PC-3 (cell line): Measurements from ENCODE around the gene SLC26A11. TPM values are rescaled to one million over a fixed set of nuclear protein-coding genes. Genes with fewer than 3 reads are reported as not detected.

ENCODE experiments used
- ATAC-seq: fragments of 200-7000 bp; cut with Tn5 transposase; 2 replicates; pipeline ENCODE4 v1.9.1; 2020; ENCODE audit warnings: mild to moderate bottlenecking, moderate library complexity
- BruUV-seq: library from RNA; stranded (reverse); fragments of 400-500 nt; replicated peaks from 2 replicates; lab custom pipeline; 2021; lab: Mats Ljungman, UMichigan
- CTCF ChIA-PET: fragments of 300-600 bp; sonication (Branson Sonifier 250); formaldehyde crosslinking; loops from one replicate; lab custom pipeline; 2022; ENCODE audit warnings: antibody characterized with exemption; lab: Charles Lee
- POLR2A ChIA-PET: fragments of 300-600 bp; sonication (Branson Sonifier 250); formaldehyde crosslinking; loops from one replicate; lab custom pipeline; 2022; ENCODE audit warnings: antibody characterized with exemption; ENCODE audit not compliant: unreplicated experiment; lab: Charles Lee
- DNase-seq: peaks from one replicate; pipeline ENCODE4 v3.0.0-alpha.2; 2015
- H2AFZ ChIP-seq: fragments of 300-600 bp; sonication (generic); 2 replicates; pipeline ENCODE4 v1.6.0; 2016; ENCODE audit warnings: antibody characterized with exemption, low read length
- H3F3A ChIP-seq: fragments of 300-600 bp; sonication (generic); one replicate; pipeline ENCODE4 v1.6.0; 2017; ENCODE audit warnings: antibody characterized with exemption, low read length, control low read depth, mild to moderate bottlenecking; ENCODE audit not compliant: unreplicated experiment
- H3K27ac ChIP-seq: fragments of 300-600 bp; sonication (generic); 2 replicates; pipeline ENCODE4 v1.5.1; 2016; ENCODE audit warnings: mild to moderate bottlenecking, low read length
- H3K27me3 ChIP-seq: fragments of 300-600 bp; sonication (generic); 2 replicates; pipeline ENCODE4 v1.6.1; 2016; ENCODE audit warnings: low read length, mixed read lengths
- H3K36me3 ChIP-seq: fragments of 300-600 bp; sonication (generic); 2 replicates; pipeline ENCODE4 v1.6.1; 2016; ENCODE audit warnings: low read depth, mixed run types, low read length, mixed read lengths
- H3K4me1 ChIP-seq: fragments of 300-600 bp; sonication (generic); 2 replicates; pipeline ENCODE4 v1.5.1; 2016; ENCODE audit warnings: low read length; ENCODE audit not compliant: insufficient read depth
- H3K4me2 ChIP-seq: fragments of 300-600 bp; sonication (generic); 2 replicates; pipeline ENCODE4 v1.6.0; 2016; ENCODE audit warnings: low read length
- H3K4me3 ChIP-seq: fragments of 300-600 bp; sonication (generic); 2 replicates; pipeline ENCODE4 v1.5.1; 2016; ENCODE audit warnings: mild to moderate bottlenecking, low read length, mixed read lengths
- H3K79me2 ChIP-seq: fragments of 300-600 bp; sonication (generic); 2 replicates; pipeline ENCODE4 v1.6.1; 2017; ENCODE audit warnings: low read length, mixed read lengths
- H3K9ac ChIP-seq: fragments of 300-600 bp; sonication (generic); 2 replicates; pipeline ENCODE4 v1.6.0; 2016; ENCODE audit warnings: mild to moderate bottlenecking, low read length
- H3K9me2 ChIP-seq: fragments of 300-600 bp; sonication (generic); replicated peaks from 2 replicates; pipeline ENCODE4 v1.6.1; 2016; ENCODE audit warnings: mixed run types, low read length, mixed read lengths
- H3K9me3 ChIP-seq: fragments of 300-600 bp; sonication (generic); 2 replicates; pipeline ENCODE4 v1.6.1; 2016; ENCODE audit warnings: low read length, mixed read lengths
- H4K20me1 ChIP-seq: fragments of 300-600 bp; sonication (generic); 2 replicates; pipeline ENCODE4 v1.6.1; 2016; ENCODE audit warnings: low read length, mixed read lengths
- EZH2 ChIP-seq: fragments of 300-600 bp; sonication (generic); IDR thresholded peaks from one replicate; pipeline ENCODE4 v1.6.1; 2017; ENCODE audit warnings: antibody characterized with exemption, mild to moderate bottlenecking, low read length; ENCODE audit not compliant: unreplicated experiment
- EZH2phosphoT487 ChIP-seq: fragments of 300-600 bp; sonication (generic); IDR thresholded peaks from 2 replicates; pipeline ENCODE4 v1.6.1; 2018; ENCODE audit warnings: mild to moderate bottlenecking, antibody characterized with exemption, low read length, borderline replicate concordance
- intact Hi-C: fragments of 100-400 bp; cut with micrococcal nuclease; formaldehyde crosslinking; loops from 2 replicates; pipeline ENCODE4 v1.9.0; 2023
- total RNA-seq: library from RNA; depleted of rRNA; stranded (reverse); fragments of >200 nt; gene quantifications from 2 replicates; pipeline ENCODE4 v1.2.3, GENCODE V29; 2014
- TF ChIP-seq, protein P1 (sequence below): fragments of 300-600 bp; sonication (generic); conservative IDR thresholded peaks from 2 replicates; pipeline ENCODE4 v1.5.1; 2017; ENCODE audit warnings: antibody characterized with exemption, low read depth, mild to moderate bottlenecking, low read length

The SLC26A11 gene
- total RNA-seq, 1 experiment from 2014 or later: 18.4 TPM

DNA sequence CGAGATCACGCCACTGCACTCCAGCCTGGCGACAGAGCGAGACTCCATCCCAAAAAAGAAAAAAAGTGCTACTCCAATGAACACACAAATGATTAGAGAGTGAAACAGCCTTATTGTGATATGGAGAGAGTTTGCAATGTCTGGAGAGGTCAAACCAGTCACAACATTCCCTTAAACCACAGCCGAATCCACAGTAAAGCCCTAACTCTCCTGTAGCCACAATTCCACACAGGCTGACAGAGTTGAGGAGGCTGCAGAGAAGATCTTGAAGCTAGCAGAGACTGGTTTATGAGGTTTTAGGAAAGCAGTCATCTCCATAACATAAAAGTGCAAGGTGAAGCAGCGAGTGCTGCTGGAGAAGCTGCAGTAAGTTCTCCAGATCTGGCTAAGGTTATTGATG lies 47.2 kb downstream of the SLC26A11 start:
- ChIA-PET CTCF (no interaction called here), POLR2A (no interaction called here)
- H3K79me2 ChIP-seq: peaks cover 12% of the 10 kb centered on the region
- no peak overlapping the region for H3K4me2 ChIP-seq
- H3F3A ChIP-seq: no peaks in the 10 kb centered on the region
- H3K27ac ChIP-seq: no peak overlapping the region
- H3K9ac ChIP-seq: no peak overlapping the region
- H3K36me3 ChIP-seq: peaks cover 22% of the 10 kb centered on the region
- TF ChIP-seq EZH2phosphoT487 (no peak), EZH2 (no peak)
- TF ChIP-seq, protein P1, sequence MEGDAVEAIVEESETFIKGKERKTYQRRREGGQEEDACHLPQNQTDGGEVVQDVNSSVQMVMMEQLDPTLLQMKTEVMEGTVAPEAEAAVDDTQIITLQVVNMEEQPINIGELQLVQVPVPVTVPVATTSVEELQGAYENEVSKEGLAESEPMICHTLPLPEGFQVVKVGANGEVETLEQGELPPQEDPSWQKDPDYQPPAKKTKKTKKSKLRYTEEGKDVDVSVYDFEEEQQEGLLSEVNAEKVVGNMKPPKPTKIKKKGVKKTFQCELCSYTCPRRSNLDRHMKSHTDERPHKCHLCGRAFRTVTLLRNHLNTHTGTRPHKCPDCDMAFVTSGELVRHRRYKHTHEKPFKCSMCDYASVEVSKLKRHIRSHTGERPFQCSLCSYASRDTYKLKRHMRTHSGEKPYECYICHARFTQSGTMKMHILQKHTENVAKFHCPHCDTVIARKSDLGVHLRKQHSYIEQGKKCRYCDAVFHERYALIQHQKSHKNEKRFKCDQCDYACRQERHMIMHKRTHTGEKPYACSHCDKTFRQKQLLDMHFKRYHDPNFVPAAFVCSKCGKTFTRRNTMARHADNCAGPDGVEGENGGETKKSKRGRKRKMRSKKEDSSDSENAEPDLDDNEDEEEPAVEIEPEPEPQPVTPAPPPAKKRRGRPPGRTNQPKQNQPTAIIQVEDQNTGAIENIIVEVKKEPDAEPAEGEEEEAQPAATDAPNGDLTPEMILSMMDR: no peak
- DNase-seq (no peak), ATAC-seq (no peak)
- H3K9me3 ChIP-seq: no peaks in the 10 kb centered on the region
- peaks cover 5% of the 10 kb centered on the region; the same call in 1 of the 2 replicates for H3K4me1 ChIP-seq
- H3K27me3 ChIP-seq: no peaks in the 10 kb centered on the region
- H2AFZ ChIP-seq: no peak overlapping the region
- H3K9me2 ChIP-seq: no peaks in the 10 kb centered on the region
- no peak overlapping the region for H3K4me3 ChIP-seq
- no peaks in the 10 kb centered on the region for H4K20me1 ChIP-seq
- no TSS peak for BruUV-seq
- intact Hi-C loops: no loop called here

DNA sequence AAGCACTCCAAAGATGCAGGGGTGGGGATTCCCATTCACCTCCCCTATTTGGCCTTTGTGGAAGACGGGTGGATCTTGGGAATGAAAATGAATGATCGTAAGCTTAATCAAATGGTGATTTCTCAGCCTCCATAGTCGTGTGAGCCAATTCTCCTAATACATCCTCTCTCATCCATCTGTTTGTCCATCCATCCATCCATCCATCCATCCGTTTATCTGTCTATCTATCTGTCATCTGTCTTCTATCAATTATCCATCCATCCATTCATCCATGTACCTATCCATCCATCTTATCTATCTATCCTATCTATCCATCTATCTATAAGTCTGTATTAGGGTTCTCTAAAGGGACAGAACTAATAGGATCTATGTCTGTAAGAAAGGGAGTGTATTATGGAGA lies 48.2 kb downstream of the SLC26A11 start:
- POLR2A ChIA-PET: no interaction called here

DNA sequence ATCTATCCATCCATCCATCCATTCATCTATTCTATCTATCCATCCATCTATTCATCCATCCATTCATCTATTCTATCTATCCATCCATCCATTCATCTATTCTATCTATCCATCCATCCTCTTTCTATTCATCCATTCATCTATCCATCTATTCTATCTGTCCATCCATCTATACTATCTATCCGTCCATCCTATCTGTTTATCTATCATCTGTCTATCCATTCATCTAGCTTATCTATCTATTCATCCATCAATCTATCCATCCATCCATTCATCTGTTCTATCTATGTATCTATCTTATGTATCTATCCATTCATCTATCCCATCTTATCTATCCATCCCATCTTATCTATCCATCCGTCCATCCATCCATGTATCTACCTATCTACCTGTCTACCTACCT lies 49.2 kb downstream of the SLC26A11 start:
- Histone ChIP-seq H3F3A (no peaks in the 10 kb centered on the region), H3K9me3 (no peaks in the 10 kb centered on the region), H2AFZ (no peak overlapping the region), H3K9ac (no peak overlapping the region), H4K20me1 (no peaks in the 10 kb centered on the region), H3K4me3 (no peak overlapping the region), H3K36me3 (peaks cover 22% of the 10 kb centered on the region), H3K79me2 (no peaks in the 10 kb centered on the region), H3K4me2 (no peak overlapping the region), H3K27me3 (no peaks in the 10 kb centered on the region), H3K27ac (no peak overlapping the region), H3K4me1 (no peaks in the 10 kb centered on the region), H3K9me2 (no peaks in the 10 kb centered on the region)
- TF ChIP-seq, protein P1: no peak
- TF ChIP-seq EZH2phosphoT487 (no peak), EZH2 (no peak)
- DNase-seq: no peak
- ChIA-PET POLR2A (no interaction called here), CTCF (no interaction called here)
- no TSS peak for BruUV-seq
- ATAC-seq: no peak
- intact Hi-C loops: no loop called here

More for the DNA sequence above, 48.2 kb downstream of the SLC26A11 start:
- intact Hi-C loops: no loop called here
- Histone ChIP-seq H3K79me2 (0 out of 2 replicates have a peak, but pooled peaks cover 5% of the 10 kb centered on the region), H3K9me3 (no peaks in the 10 kb centered on the region), H4K20me1 (no peaks in the 10 kb centered on the region), H3K9ac (no peak overlapping the region), H3K4me2 (no peak overlapping the region), H3K4me3 (no peak overlapping the region), H3K27me3 (no peaks in the 10 kb centered on the region), H3K36me3 (peaks cover 22% of the 10 kb centered on the region), H3F3A (no peaks in the 10 kb centered on the region), H3K9me2 (no peaks in the 10 kb centered on the region), H2AFZ (no peak overlapping the region), H3K27ac (no peak overlapping the region), H3K4me1 (no peaks in the 10 kb centered on the region)
- BruUV-seq: no TSS peak
- TF ChIP-seq, protein P1: no peak
- TF ChIP-seq EZH2phosphoT487 (no peak), EZH2 (no peak)
- DNase-seq (no peak), ATAC-seq (no peak)
- CTCF ChIA-PET: no interaction called here
